Measurements from ENCODE around the gene STARD6. TPM values are rescaled to one million over a fixed set of nuclear protein-coding genes. Genes with fewer than 3 reads are reported as not detected.

The STARD6 gene
- total RNA-seq, 1 experiment from 2014 or later = not detected

DNA sequence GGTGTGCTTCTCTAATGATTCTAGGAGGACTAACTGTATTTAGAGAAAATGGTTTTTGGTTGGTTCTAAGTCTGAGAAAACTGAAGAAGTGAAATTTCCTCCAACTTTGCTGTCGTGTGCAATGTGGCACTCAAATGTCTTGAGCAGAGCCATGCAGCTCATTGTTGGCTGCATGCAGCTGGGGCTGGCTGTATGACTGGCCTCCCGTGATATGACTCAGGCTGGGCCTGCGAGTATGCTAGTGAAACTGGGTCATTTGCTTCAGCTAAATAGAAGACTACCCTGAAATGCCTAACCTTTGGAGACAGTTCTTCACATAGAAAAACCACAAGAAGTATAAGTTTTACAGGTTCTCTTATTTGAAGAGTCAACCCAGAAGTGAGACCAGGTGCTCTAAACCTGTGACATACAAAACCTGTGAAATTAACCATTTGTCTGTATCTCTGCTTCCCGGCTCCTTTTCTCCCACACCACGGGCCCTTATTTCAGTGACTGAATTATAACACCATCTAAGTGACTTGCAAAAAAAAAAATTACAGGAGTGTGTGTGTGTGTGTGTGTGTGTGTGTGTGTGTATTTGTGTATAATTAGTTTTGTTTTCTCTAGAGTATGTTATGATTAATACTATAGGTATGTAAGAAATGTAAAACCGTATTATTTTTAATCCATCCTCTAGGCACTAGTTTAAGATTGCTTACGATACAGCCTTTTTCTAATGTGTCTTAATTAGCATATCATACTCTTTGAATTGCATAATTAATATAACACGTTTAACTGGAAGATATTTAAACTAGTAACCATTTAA is 72.5 kb downstream of the STARD6 start:
- Histone ChIP-seq H2AK5ac (ENCODE audit: insufficient read length, low read length) (no peak overlapping the region), H3K4me2 (ENCODE audit: insufficient read depth, insufficient read length, low read length) (no peak overlapping the region), H3K27ac (ENCODE audit: insufficient read length, low read depth, low read length) (no peak overlapping the region), H4K91ac (ENCODE audit: insufficient read length, low read depth, low read length) (no peak overlapping the region), H2AFZ (ENCODE audit: low read length) (no peak overlapping the region), H4K5ac (ENCODE audit: insufficient read length, low read depth, low read length) (no peak overlapping the region), H2BK12ac (ENCODE audit: insufficient read length, low read depth, low read length) (no peak overlapping the region), H3K4ac (ENCODE audit: low read depth, low read length) (no peak overlapping the region), H3K79me2 (ENCODE audit: insufficient read depth, low read length) (no peaks in the 10 kb centered on the region), H2BK20ac (ENCODE audit: low read depth, low read length, poor library complexity, severe bottlenecking) (no peak overlapping the region), H2BK120ac (ENCODE audit: low read depth, low read length, poor library complexity, severe bottlenecking) (no peak overlapping the region), H3K56ac (ENCODE audit: insufficient read length, low read depth, low read length) (no peak overlapping the region), H3K23ac (ENCODE audit: insufficient read length, low read depth, low read length) (no peak overlapping the region), H3T11ph (ENCODE audit: low read length) (no peak overlapping the region), H3K9me3 (ENCODE audit: control insufficient read depth, low read depth, low read length) (no peaks in the 10 kb centered on the region), H2BK5ac (ENCODE audit: insufficient read length, low read length) (no peak overlapping the region), H3K23me2 (ENCODE audit: insufficient read length, low read depth, low read length, poor library complexity, severe bottlenecking) (no peaks in the 10 kb centered on the region), H4K20me1 (ENCODE audit: control insufficient read depth, insufficient read depth, insufficient read length) (no peaks in the 10 kb centered on the region), H4K8ac (replicated peaks; ENCODE audit: insufficient read length, low read depth, low read length) (no peak overlapping the region), H3K18ac (ENCODE audit: insufficient read length, low read depth, low read length) (no peak overlapping the region), H3K14ac (ENCODE audit: insufficient read depth, low read length) (no peak overlapping the region), H3K9ac (ENCODE audit: extremely low read depth, insufficient read length, low read length) (no peak overlapping the region), H3K79me1 (ENCODE audit: insufficient read depth, low read depth, low read length, poor library complexity, severe bottlenecking) (no peaks in the 10 kb centered on the region), H2BK15ac (ENCODE audit: low read depth, low read length) (no peak overlapping the region), H3K27me3 (ENCODE audit: insufficient read depth, low read length) (no peaks in the 10 kb centered on the region), H3K4me1 (ENCODE audit: insufficient read depth, low read length) (no peaks in the 10 kb centered on the region)
- Mint-ChIP-seq H3K9me3 (peaks cover 0 to 6% of the 10 kb centered on the region in 2 experiments; a peak in 2 of 5 replicates), H3K27me3 (ENCODE audit: low read depth) (no peaks in the 10 kb centered on the region), H3K4me3 (no peak overlapping the region), H3K27ac (peak overlapping the region in 1 of 3 experiments; percentile 53; a peak in 2 of 7 replicates), H3K36me3 (ENCODE audit: insufficient read depth in 1 of 3, low read depth in 3 of 3) (peaks cover 37 to 76% (median 65%) of the 10 kb centered on the region in 3 experiments), H3K4me1 (peaks cover 4 to 5% of the 10 kb centered on the region in 2 experiments)
- no peak for TF ChIP-seq CTCF (conservative IDR thresholded peaks at IDR 0.05)
- no CpG with 5 or more reads among the region's 8 CpGs for WGBS (ENCODE audit: extremely low coverage, insufficient read length, low lambda C conversion rate)
- no peak for DNase-seq

Measured in H9 (cell line).